H1 (cell line): ENCODE results near the gene LIMA1. TPM values are rescaled to one million over a fixed set of nuclear protein-coding genes. Genes with fewer than 3 reads are reported as not detected.
A peak's percentile ranks its signal among the peaks of the same experiment; 100 is the strongest.

Source experiments
- ATF3 ChIP-seq: IDR thresholded peaks from 2 replicates; pipeline ENCODE4 v1.6.1; 2011; ENCODE audit warnings: low read depth, mild to moderate bottlenecking, low read length; ENCODE audit not compliant: insufficient read depth
- BCL11A ChIP-seq, 2 experiments: IDR thresholded peaks; one replicate each; pipeline ENCODE4 v1.6.1; 2011; ENCODE audit warnings: low read depth in 2 of 2, low read length in 2 of 2, mild to moderate bottlenecking in 2 of 2
- BRCA1 ChIP-seq: IDR thresholded peaks from 2 replicates; pipeline ENCODE4 v1.6.1; 2012; ENCODE audit warnings: low read depth, low read length, improper control_type of control experiment
- CBX8 ChIP-seq: fragments of 300-800, 300-1000 bp; sonication (generic); IDR thresholded peaks from 2 replicates; pipeline ENCODE4 v1.7.1; 2016; ENCODE audit warnings: low read depth, low read length, borderline replicate concordance
- CHD2 ChIP-seq: IDR thresholded peaks from 2 replicates; pipeline ENCODE4 v1.6.1; 2012; ENCODE audit warnings: low read length, improper control_type of control experiment
- CREB1 ChIP-seq: IDR thresholded peaks from 2 replicates; pipeline ENCODE4 v1.6.1; 2012; ENCODE audit warnings: inconsistent platforms
- CTBP2 ChIP-seq: IDR thresholded peaks from 2 replicates; pipeline ENCODE4 v1.7.0; 2011; ENCODE audit warnings: borderline replicate concordance, mild to moderate bottlenecking, moderate library complexity, mixed read lengths, low read length; ENCODE audit not compliant: insufficient read depth, insufficient read length
- EGR1 ChIP-seq: IDR thresholded peaks from 2 replicates; pipeline ENCODE4 v1.6.1; 2011; ENCODE audit warnings: low read depth, low read length, borderline replicate concordance
- JUND ChIP-seq: IDR thresholded peaks from 2 replicates; pipeline ENCODE4 v1.6.1; 2011; ENCODE audit warnings: mild to moderate bottlenecking, improper control_type of control experiment, low read length
- KDM5A ChIP-seq: fragments of 200-600 bp; IDR thresholded peaks from 2 replicates; pipeline ENCODE4 v1.7.1; 2012; ENCODE audit warnings: mild to moderate bottlenecking, low read length, inconsistent platforms, mixed read lengths
- MAFK ChIP-seq: IDR thresholded peaks from 2 replicates; pipeline ENCODE4 v1.6.1; 2012; ENCODE audit warnings: low read depth, mild to moderate bottlenecking, improper control_type of control experiment, low read length
- NANOG ChIP-seq: IDR thresholded peaks from 2 replicates; pipeline ENCODE4 v1.6.1; 2011; ENCODE audit warnings: low read length, low read depth, mild to moderate bottlenecking, inconsistent platforms; ENCODE audit not compliant: insufficient read depth, poor library complexity, severe bottlenecking
- POLR2A ChIP-seq, 2 experiments: IDR thresholded peaks; 1 replicate in 1 of 2; 2 replicates in 1 of 2; pipeline ENCODE4 v1.6.1; 2011; ENCODE audit warnings: low read depth in 2 of 2, low read length in 2 of 2, mild to moderate bottlenecking in 2 of 2; ENCODE audit errors: control extremely low read depth in 1 of 2
- RBBP5 ChIP-seq: IDR thresholded peaks from 2 replicates; pipeline ENCODE4 v1.7.1; 2012; ENCODE audit warnings: low read depth, mild to moderate bottlenecking, inconsistent platforms, low read length, moderate library complexity, borderline replicate concordance
- SAP30 ChIP-seq: fragments of 300-600 bp; sonication (generic); IDR thresholded peaks from 2 replicates; pipeline ENCODE4 v1.7.1; 2012; ENCODE audit warnings: low read length, moderate library complexity, mild to moderate bottlenecking, inconsistent platforms; ENCODE audit not compliant: insufficient read depth, insufficient replicate concordance
- SIRT6 ChIP-seq: IDR thresholded peaks from one replicate; pipeline ENCODE4 v1.7.1; 2012; ENCODE audit warnings: low read length, inconsistent platforms
- SP2 ChIP-seq: IDR thresholded peaks from 2 replicates; pipeline ENCODE4 v1.6.1; 2012; ENCODE audit warnings: mild to moderate bottlenecking, low read length, inconsistent platforms
- SP4 ChIP-seq: IDR thresholded peaks from 2 replicates; pipeline ENCODE4 v1.6.1; 2012; ENCODE audit warnings: low read length, inconsistent platforms
- SUZ12 ChIP-seq: fragments of 200-600 bp; sonication (generic); IDR thresholded peaks from 2 replicates; pipeline ENCODE4 v1.6.1; 2012; ENCODE audit warnings: mild to moderate bottlenecking, inconsistent platforms, low read length, moderate library complexity, mixed read lengths
- polyA plus RNA-seq, 7 experiments: library from polyadenylated mRNA; depleted of rRNA in 3 of 7; stranded (reverse) in 5 of 7; unstranded in 2 of 7; fragments of >200 nt in 5 of 7; fragments of 200-250 nt in 2 of 7; gene quantifications; 1 replicate in 5 of 7; 2 replicates in 1 of 7; 4 replicates in 1 of 7; pipeline versions ENCODE4 v1.2.1 to v1.2.3, GENCODE V29; 2011 to 2013; ENCODE audit warnings: missing spikeins in 2 of 7, mixed read lengths in 2 of 7
- total RNA-seq: library from RNA; stranded (reverse); fragmentation: NEBNext Ultra II Directional; extraction: Animal tissue kit (Norgen Biotek cat#: 25700); gene quantifications from 2 replicates; pipeline ENCODE4 v1.2.1, GENCODE V29; 2021

LIMA1 gene
- total and polyA plus RNA-seq, 2 of the 8 experiments (the other 6 are each of a cell fraction or from before 2014, with no cell fraction given), result 12.7 to 47.6 TPM

GRCh38 chr12:50167049-50167828 is 116.1 kb downstream of the LIMA1 start, which contains the start of gene CERS5 (continued):
- TF ChIP-seq ATF3 (no peak), BRCA1 (no peak), SP2 (no peak), CHD2 (0 out of 2 replicates have a peak, but pooled peaks have one; percentile 17), SIRT6 (no peak), NANOG (no peak), POLR2A (IDR thresholded peaks at IDR 0.05; ENCODE audit: control extremely low read depth in 1 of 2, low read depth in 2 of 2, low read length in 2 of 2) (peak; percentile 62 to 88), SP4 (no peak), CTBP2 (no peak), SAP30 (no peak), KDM5A (no peak), CBX8 (no peak), SUZ12 (no peak), CREB1 (no peak), JUND (0 out of 2 replicates have a peak, but pooled peaks have one; percentile 7), EGR1 (no peak), RBBP5 (peak; percentile 68; the same call in 1 of the 2 replicates), BCL11A (IDR thresholded peaks at IDR 0.05; ENCODE audit: low read depth in 2 of 2, low read length in 2 of 2) (no peak), MAFK (no peak)
